Epidermal melanocyte (primary cell): ENCODE measurements around the gene MACROD1.

ENCODE experiments used
- DNase-seq: peaks from one replicate; pipeline ENCODE4 v3.0.0; 2011; ENCODE audit warnings: low spot score; ENCODE audit not compliant: insufficient read length

MACROD1 gene, protein sequence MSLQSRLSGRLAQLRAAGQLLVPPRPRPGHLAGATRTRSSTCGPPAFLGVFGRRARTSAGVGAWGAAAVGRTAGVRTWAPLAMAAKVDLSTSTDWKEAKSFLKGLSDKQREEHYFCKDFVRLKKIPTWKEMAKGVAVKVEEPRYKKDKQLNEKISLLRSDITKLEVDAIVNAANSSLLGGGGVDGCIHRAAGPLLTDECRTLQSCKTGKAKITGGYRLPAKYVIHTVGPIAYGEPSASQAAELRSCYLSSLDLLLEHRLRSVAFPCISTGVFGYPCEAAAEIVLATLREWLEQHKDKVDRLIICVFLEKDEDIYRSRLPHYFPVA

DNA sequence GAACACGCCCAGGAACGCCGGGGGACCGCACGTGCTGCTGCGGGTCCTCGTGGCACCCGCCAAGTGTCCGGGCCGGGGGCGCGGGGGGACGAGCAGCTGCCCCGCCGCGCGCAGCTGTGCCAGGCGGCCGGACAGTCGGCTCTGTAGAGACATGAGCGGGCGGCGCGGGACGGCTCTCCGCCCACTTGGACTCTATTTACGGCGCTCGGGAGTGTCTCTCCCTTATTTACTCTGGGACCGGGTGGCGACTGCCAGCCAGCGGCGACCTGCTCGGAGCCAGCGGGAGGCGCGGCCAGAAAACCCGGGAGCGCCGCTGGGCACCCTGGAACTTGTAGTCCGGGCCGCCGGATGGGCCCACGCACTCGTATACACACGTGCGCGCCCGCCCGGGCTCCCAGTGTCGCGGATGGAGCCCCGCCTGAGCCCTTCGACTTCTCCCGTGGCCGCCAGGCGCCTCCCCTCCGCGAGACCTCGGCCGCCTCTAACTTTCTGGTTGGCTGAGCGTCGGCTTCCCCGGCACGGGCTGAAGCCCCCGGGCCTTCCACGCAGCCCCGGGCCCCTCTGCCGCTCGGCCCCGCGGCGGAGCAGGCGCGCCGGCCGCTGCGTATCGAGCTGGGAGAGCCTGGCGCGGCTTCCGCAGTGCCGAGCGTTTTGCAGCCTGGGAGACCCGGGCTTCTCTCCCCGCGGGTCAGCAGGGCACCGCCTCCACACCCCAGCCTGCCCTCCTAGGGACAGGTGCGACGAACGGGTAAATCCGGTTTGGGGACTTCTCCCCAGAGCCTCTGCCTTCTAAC lies at the start of gene MACROD1:
TSS of gene MACROD1 (minus strand) at position 272 of the 794 bp plus-strand sequence. CDS start at position 153, 119 bp downstream.
- peak; percentile 82 for DNase-seq

DNA sequence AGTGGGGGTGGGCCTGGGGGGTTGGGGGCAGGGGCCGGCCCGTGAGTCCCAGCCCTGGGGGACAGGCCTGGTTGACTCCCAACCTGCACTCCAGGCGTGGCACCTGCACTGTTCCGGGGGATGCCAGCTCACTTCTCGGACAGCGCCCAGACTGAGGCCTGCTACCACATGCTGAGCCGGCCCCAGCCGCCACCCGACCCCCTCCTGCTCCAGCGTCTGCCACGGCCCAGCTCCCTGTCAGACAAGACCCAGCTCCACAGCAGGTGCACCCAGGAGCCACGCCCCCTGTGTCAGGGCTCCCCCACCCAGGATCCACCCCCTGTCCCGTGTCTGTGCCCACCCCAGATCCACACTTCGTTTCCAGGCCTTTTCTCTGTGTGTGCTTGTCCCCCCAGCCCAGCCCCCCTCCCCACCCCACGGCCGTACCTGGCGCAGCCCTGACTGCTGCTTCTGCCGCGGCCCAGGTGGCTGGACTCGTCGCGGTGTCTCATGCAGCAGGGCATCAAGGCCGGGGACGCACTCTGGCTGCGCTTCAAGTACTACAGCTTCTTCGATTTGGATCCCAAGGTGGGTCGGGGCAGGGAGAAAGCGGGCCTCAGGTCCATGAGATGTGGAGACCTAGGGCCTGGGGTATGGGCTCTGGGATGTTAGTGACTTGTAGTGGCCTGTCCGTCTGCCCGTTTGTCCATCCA lies 45.4 kb upstream of the MACROD1 start:
- DNase-seq = no peak

DNA sequence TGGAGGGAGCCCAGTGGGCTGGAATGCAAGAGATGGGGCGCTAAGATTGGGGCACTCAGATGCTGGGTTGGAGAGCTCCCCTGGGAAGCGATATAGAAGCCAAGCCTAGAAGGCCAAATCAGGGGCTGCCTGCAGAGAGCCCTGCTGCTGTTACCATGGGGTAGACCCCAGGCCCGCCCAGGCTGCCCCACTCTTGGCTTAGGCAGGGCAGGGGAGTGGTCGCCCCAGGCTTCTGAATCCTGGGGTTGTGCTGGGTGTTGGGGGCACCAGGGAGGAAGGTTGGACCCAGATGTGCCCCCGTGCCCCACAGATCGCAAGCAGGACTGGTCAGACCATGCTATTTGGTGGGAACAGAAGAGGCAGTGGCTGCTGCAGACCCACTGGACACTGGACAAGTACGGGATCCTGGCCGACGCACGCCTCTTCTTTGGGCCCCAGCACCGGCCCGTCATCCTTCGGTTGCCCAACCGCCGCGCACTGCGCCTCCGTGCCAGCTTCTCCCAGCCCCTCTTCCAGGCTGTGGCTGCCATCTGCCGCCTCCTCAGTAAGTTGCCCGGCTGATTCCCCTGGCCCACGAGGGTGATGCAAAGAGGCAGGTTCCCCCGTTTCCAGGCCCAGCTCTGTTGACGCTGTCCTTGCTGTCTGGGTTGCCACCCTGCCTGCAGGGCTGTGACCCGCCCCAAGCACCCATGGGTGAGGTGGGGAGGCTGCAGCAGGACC lies 44.5 kb upstream of the MACROD1 start:
- DNase-seq = no peak

- no peak for DNase-seq
Measured at GRCh38 chr11:64209563-64209843, 43.6 kb upstream of the MACROD1 start.

GRCh38 chr11:64208796-64209562 lies 43.1 kb upstream of the MACROD1 start:
- no peak for DNase-seq

DNA sequence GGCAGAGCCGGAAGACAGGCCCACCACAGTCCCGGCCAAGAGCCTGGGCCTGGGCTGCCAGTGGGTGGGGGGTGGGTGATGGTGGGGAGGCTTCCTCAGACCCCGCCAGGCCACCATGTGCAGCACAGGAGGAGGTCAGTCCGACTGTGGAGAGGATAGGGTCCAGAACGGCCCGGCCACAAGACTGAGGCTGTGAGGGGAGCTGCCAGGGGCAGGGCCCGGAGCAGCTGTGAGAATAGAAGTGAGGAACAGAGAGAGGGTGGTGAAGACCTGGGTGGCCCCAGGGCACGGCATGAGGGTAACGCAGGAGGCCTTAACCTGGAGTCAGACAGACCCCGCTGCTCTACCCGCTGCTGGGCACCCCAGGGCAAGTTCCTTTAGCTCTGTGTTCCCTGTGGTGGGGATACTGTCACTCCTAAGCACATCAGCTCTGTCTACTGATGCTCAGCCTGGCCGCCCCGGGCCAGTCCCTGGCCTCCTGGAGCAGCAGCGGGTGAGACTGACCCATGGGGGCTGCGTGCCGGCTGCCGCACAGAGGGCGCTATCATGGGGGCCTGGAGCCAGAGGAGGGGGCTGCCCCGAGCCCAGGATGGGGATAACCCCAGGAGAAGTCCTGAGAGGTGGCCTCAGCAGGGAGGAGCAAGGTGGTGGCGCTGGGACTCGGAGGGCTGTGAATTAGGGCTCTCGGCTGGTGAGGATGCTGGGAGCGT lies 42.3 kb upstream of the MACROD1 start:
- DNase-seq = no peak

- peak; percentile 63 for DNase-seq
Measured at GRCh38 chr11:64207256-64208085, 41.6 kb upstream of the MACROD1 start.

- DNase-seq = no peak
Measured at GRCh38 chr11:64206457-64207255, 40.7 kb upstream of the MACROD1 start, which contains the start of gene FERMT3. FERMT3 (plus strand) TSS chr11:64206721; CDS start chr11:64207365, 644 bp downstream.

GRCh38 chr11:64204464-64204989 lies 38.6 kb upstream of the MACROD1 start:
- DNase-seq = peak; percentile 98

GRCh38 chr11:64204080-64204440 lies 38.1 kb upstream of the MACROD1 start:
- DNase-seq = no peak

DNA sequence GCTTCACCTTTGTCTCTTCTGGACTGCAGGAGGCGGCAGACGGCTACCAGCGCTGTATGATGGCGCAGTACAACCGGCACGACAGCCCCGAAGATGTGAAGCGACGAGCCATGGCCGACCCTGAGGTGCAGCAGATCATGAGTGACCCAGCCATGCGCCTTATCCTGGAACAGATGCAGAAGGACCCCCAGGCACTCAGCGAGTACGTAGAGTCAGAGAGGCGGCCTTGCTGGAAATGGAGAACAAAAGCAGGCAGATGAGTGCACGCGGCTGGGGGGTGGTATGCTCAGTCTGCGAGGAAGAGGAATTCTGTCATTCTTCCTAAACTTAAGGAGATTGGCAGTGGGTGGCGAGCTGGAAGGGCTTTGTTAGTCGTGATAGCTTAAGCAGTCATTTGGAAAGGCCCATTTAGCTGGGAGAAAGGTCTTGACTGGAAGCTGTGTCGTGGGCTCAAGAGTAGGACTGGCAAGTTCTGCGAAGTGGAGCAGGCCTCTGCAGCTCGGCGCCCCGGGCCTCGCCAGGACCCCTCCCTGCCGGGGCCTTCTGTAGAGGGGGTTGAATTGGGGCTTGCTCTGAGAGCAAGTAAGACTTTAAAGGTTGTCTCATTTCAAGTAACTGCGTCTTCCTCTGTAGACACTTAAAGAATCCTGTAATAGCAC lies 37.6 kb upstream of the MACROD1 start:
- no peak for DNase-seq

DNA sequence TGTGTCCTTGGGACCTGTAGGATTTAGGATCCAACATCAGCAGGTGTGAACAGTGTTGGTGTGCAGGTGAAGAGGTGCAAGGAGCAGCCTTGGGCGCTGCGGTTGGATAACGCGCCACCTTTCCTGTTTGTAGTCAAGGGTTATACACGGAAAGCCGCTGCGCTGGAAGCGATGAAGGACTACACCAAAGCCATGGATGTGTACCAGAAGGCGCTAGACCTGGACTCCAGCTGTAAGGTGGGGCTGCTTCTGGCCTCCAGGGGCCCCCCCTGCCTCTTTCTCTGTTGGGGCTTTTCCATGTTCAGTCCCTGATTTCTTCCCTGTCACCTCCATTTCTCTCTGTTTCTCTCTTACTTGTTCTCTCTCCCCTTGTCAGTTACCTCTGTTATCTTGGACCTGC lies 37.1 kb upstream of the MACROD1 start:
- DNase-seq = no peak

GRCh38 chr11:64201543-64201942 lies 35.6 kb upstream of the MACROD1 start:
- no peak for DNase-seq

GRCh38 chr11:64198511-64198910 lies 32.6 kb upstream of the MACROD1 start:
- DNase-seq = no peak

DNA sequence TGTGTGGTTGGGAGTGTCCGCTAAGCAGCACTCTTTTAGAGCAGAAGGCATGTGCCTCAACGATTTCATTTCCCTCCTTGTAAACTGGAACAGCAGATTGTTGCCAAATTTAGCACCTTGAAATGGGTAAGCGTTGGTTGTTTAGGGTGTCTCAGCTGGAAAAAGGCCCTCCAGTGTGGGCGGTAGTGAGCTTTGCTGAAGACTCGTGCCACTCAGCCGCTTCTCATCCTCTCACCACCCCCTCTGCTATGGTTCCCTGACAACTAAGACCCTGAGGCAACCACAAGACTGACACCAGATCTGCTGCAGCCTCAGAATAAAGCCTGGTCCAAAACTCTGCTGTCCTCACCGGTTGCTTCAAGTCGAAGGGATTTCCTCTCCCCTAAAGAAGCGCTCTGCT lies 30.7 kb upstream of the MACROD1 start:
- DNase-seq = peak; percentile 48

GRCh38 chr11:64192434-64192833 lies 26.5 kb upstream of the MACROD1 start:
- DNase-seq = no peak

GRCh38 chr11:64186492-64187165 lies 20.7 kb upstream of the MACROD1 start:
- no peak for DNase-seq
